ENCODE data around the gene CRY2.

DNA sequence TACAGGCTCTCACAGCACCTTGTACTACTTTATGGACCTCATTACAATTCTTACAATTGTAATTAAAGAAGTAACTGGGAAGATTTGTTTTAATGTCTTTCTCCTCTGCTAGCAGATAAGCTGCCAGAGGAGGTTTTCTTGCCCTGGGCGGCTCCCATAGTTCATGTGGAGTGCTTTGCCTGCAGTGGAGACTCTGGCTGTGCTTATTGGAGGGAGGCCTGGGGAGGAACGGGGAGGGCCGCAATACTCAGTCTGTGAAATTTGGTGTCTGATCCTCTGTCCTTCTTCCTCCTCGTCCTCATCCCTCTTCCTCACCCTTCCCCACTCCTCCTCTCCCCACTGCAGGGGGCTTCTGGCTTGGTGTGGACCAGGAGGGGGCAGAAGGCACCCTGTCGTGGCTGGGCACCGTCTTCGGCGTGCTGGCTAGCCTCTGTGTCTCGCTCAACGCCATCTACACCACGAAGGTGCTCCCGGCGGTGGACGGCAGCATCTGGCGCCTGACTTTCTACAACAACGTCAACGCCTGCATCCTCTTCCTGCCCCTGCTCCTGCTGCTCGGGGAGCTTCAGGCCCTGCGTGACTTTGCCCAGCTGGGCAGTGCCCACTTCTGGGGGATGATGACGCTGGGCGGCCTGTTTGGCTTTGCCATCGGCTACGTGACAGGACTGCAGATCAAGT is 36.7 kb upstream of the CRY2 start:
- TF ChIP-seq, protein P1, sequence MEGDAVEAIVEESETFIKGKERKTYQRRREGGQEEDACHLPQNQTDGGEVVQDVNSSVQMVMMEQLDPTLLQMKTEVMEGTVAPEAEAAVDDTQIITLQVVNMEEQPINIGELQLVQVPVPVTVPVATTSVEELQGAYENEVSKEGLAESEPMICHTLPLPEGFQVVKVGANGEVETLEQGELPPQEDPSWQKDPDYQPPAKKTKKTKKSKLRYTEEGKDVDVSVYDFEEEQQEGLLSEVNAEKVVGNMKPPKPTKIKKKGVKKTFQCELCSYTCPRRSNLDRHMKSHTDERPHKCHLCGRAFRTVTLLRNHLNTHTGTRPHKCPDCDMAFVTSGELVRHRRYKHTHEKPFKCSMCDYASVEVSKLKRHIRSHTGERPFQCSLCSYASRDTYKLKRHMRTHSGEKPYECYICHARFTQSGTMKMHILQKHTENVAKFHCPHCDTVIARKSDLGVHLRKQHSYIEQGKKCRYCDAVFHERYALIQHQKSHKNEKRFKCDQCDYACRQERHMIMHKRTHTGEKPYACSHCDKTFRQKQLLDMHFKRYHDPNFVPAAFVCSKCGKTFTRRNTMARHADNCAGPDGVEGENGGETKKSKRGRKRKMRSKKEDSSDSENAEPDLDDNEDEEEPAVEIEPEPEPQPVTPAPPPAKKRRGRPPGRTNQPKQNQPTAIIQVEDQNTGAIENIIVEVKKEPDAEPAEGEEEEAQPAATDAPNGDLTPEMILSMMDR (IDR thresholded peaks at IDR 0.05) = no peak
- TF ChIP-seq, protein P2, sequence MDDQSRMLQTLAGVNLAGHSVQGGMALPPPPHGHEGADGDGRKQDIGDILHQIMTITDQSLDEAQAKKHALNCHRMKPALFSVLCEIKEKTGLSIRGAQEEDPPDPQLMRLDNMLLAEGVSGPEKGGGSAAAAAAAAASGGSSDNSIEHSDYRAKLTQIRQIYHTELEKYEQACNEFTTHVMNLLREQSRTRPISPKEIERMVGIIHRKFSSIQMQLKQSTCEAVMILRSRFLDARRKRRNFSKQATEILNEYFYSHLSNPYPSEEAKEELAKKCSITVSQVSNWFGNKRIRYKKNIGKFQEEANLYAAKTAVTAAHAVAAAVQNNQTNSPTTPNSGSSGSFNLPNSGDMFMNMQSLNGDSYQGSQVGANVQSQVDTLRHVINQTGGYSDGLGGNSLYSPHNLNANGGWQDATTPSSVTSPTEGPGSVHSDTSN (IDR thresholded peaks at IDR 0.05) = no peak
- TF ChIP-seq, protein P3, sequence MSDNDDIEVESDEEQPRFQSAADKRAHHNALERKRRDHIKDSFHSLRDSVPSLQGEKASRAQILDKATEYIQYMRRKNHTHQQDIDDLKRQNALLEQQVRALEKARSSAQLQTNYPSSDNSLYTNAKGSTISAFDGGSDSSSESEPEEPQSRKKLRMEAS (IDR thresholded peaks at IDR 0.05) = no peak
- TF ChIP-seq CEBPB (IDR thresholded peaks at IDR 0.05) (no peak), BHLHE40 (IDR thresholded peaks at IDR 0.05; ENCODE audit: low read depth, low read length) (no peak), POLR2A (IDR thresholded peaks at IDR 0.05; ENCODE audit: low read length) (no peak)
- TF ChIP-seq, protein P4, sequence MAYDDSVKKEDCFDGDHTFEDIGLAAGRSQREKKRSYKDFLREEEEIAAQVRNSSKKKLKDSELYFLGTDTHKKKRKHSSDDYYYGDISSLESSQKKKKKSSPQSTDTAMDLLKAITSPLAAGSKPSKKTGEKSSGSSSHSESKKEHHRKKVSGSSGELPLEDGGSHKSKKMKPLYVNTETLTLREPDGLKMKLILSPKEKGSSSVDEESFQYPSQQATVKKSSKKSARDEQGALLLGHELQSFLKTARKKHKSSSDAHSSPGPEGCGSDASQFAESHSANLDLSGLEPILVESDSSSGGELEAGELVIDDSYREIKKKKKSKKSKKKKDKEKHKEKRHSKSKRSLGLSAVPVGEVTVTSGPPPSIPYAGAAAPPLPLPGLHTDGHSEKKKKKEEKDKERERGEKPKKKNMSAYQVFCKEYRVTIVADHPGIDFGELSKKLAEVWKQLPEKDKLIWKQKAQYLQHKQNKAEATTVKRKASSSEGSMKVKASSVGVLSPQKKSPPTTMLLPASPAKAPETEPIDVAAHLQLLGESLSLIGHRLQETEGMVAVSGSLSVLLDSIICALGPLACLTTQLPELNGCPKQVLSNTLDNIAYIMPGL (CRISPR knock-in tag; IDR thresholded peaks at IDR 0.05; ENCODE audit: borderline replicate concordance) = no peak

All from A549 (cell line).